KMS-11 (cell line): ENCODE data around the gene OLFM4.
"Not testable (repeated sequence)": the region's sequence is repeated elsewhere in the genome, so short reads cannot be mapped to it uniquely, and the experiment has no call there.

Experiments
- H2AFZ ChIP-seq: fragments of 200-600 bp; sonication (generic); 2 replicates; pipeline ENCODE4 v1.6.1; 2016; ENCODE audit warnings: antibody characterized with exemption, mixed run types, low read depth
- H3K27ac ChIP-seq: fragments of 200-600 bp; sonication (generic); 2 replicates; pipeline ENCODE4 v1.6.1; 2016; ENCODE audit warnings: mild to moderate bottlenecking, mixed run types
- H3K27me3 ChIP-seq: fragments of 200-600 bp; sonication (generic); 2 replicates; pipeline ENCODE4 v1.6.1; 2017; ENCODE audit warnings: mild to moderate bottlenecking, low read depth, mixed run types, moderate library complexity; ENCODE audit not compliant: insufficient read depth
- H3K36me3 ChIP-seq: fragments of 200-600 bp; sonication (generic); 2 replicates; pipeline ENCODE4 v1.6.1; 2017; ENCODE audit warnings: mild to moderate bottlenecking, mixed run types; ENCODE audit not compliant: insufficient read depth
- H3K4me1 ChIP-seq: fragments of 200-600 bp; sonication (generic); 2 replicates; pipeline ENCODE4 v1.6.1; 2016; ENCODE audit warnings: mild to moderate bottlenecking, low read depth, mixed run types; ENCODE audit not compliant: poor library complexity, severe bottlenecking
- H3K4me2 ChIP-seq: fragments of 200-600 bp; sonication (generic); 2 replicates; pipeline ENCODE4 v1.7.0; 2016; ENCODE audit warnings: mild to moderate bottlenecking, mixed run types
- H3K4me3 ChIP-seq: fragments of 200-600 bp; sonication (generic); IDR thresholded peaks from 2 replicates; pipeline ENCODE4 v1.6.1; 2017; ENCODE audit warnings: low read depth, low read length, mixed read lengths; ENCODE audit not compliant: insufficient read depth
- H3K79me2 ChIP-seq: fragments of 200-600 bp; sonication (generic); 2 replicates; pipeline ENCODE4 v1.6.1; 2016; ENCODE audit warnings: low read depth, mixed run types; ENCODE audit not compliant: insufficient read depth
- H3K9ac ChIP-seq: fragments of 200-600 bp; sonication (generic); 2 replicates; pipeline ENCODE4 v1.6.1; 2016; ENCODE audit warnings: mild to moderate bottlenecking, mixed run types
- H4K20me1 ChIP-seq: fragments of 200-600 bp; sonication (generic); 2 replicates; pipeline ENCODE4 v1.6.1; 2016; ENCODE audit warnings: mild to moderate bottlenecking, mixed run types; ENCODE audit not compliant: insufficient read depth
- CTCF ChIP-seq: fragments of 200-600 bp; sonication (generic); conservative IDR thresholded peaks from 2 replicates; pipeline ENCODE4 v1.6.1; 2017; ENCODE audit warnings: low read depth, mild to moderate bottlenecking, antibody characterized with exemption, low read length, moderate library complexity, mixed read lengths

Gene OLFM4

GRCh38 chr13:53010374-53011105 lies 18.1 kb upstream of the OLFM4 start:
- Histone ChIP-seq H3K36me3 (no peaks in the 10 kb centered on the region), H3K79me2 (no peaks in the 10 kb centered on the region), H3K27me3 (no peaks in the 10 kb centered on the region), H4K20me1 (no peaks in the 10 kb centered on the region), H3K4me3 (no peak overlapping the region), H3K9ac (no peak overlapping the region), H3K4me1 (no peaks in the 10 kb centered on the region), H2AFZ (no peak overlapping the region), H3K27ac (no peak overlapping the region), H3K4me2 (no peak overlapping the region)
- no peak for TF ChIP-seq CTCF

GRCh38 chr13:53012707-53013106 lies 15.9 kb upstream of the OLFM4 start:
- H3K4me1 ChIP-seq = no peaks in the 10 kb centered on the region
- no peaks in the 10 kb centered on the region for H4K20me1 ChIP-seq
- H3K9ac ChIP-seq = no peak overlapping the region
- no peaks in the 10 kb centered on the region for H3K27me3 ChIP-seq
- no peak overlapping the region for H2AFZ ChIP-seq
- no peak overlapping the region for H3K4me3 ChIP-seq
- H3K27ac ChIP-seq = no peak overlapping the region
- H3K79me2 ChIP-seq = no peaks in the 10 kb centered on the region
- no peaks in the 10 kb centered on the region for H3K36me3 ChIP-seq
- TF ChIP-seq CTCF = no peak
- H3K4me2 ChIP-seq = no peak overlapping the region

- H3K79me2 ChIP-seq = no peaks in the 10 kb centered on the region
- no peaks in the 10 kb centered on the region for H3K27me3 ChIP-seq
- no peaks in the 10 kb centered on the region for H4K20me1 ChIP-seq
- H3K4me2 ChIP-seq = no peak overlapping the region
- no peak overlapping the region for H2AFZ ChIP-seq
- no peak overlapping the region for H3K9ac ChIP-seq
- H3K4me1 ChIP-seq = no peaks in the 10 kb centered on the region
- no peak overlapping the region for H3K4me3 ChIP-seq
- H3K36me3 ChIP-seq = no peaks in the 10 kb centered on the region
- H3K27ac ChIP-seq = no peak overlapping the region
- no peak for TF ChIP-seq CTCF
These were observed 15.5 kb upstream of the OLFM4 start for GRCh38 chr13:53013113-53013512.

- H4K20me1 ChIP-seq, H3K4me1 ChIP-seq, H3K4me3 ChIP-seq, H3K79me2 ChIP-seq, H2AFZ ChIP-seq, H3K27ac ChIP-seq, H3K27me3 ChIP-seq, H3K36me3 ChIP-seq, H3K4me2 ChIP-seq, H3K9ac ChIP-seq: not testable (repeated sequence)
These were observed 14.6 kb upstream of the OLFM4 start for GRCh38 chr13:53014018-53014417.

GRCh38 chr13:53014495-53015443 lies 13.8 kb upstream of the OLFM4 start:
- Histone ChIP-seq H3K79me2 (no peaks in the 10 kb centered on the region), H3K4me1 (no peaks in the 10 kb centered on the region), H2AFZ (no peak overlapping the region), H3K4me2 (no peak overlapping the region), H4K20me1 (no peaks in the 10 kb centered on the region), H3K27ac (no peak overlapping the region), H3K4me3 (no peak overlapping the region), H3K9ac (no peak overlapping the region), H3K36me3 (no peaks in the 10 kb centered on the region), H3K27me3 (no peaks in the 10 kb centered on the region)
- TF ChIP-seq CTCF = no peak
